K562 (cell line): ENCODE data around the gene LTK. TPM values are rescaled to one million over a fixed set of nuclear protein-coding genes. Genes with fewer than 3 reads are reported as not detected.

ENCODE experiments used
- ATAC-seq: fragments of 200-7000 bp; cut with Tn5 transposase; 3 replicates; pipeline ENCODE4 v1.9.1; 2020; ENCODE audit warnings: moderate library complexity
- BruUV-seq: library from RNA; stranded (reverse); fragments of 400-500 nt; replicated peaks from 2 replicates; lab custom pipeline; 2021; lab: Mats Ljungman, UMichigan
- CTCF ChIA-PET: fragments of 300-600 bp; formaldehyde crosslinking; extraction: SDS; loops from one replicate; lab custom pipeline; 2021; ENCODE audit warnings: low intra/inter-chr PET ratio; lab: Yijun Ruan, JAX
- POLR2A ChIA-PET: fragments of 300-600, 350-650 bp; sonication (Branson Sonifier 250); formaldehyde crosslinking; extraction: SDS; loops from one replicate; lab custom pipeline; 2021; ENCODE audit warnings: antibody characterized with exemption, inconsistent platforms; lab: Yijun Ruan, JAX
- DNase-seq, 4 experiments: peaks; one replicate each; pipeline versions ENCODE4 v3.0.0 to v3.0.0-alpha.2; 2011 to 2018; ENCODE audit warnings: low spot score in 3 of 4, mixed read lengths in 3 of 4; ENCODE audit errors: extremely low read depth in 1 of 4
- FAIRE-seq: peaks from 2 replicates; lab custom pipeline; 2011; peaks lifted over from hg19 to GRCh38; lab: Jason Lieb, UNC
- H2AFZ ChIP-seq: 2 replicates; pipeline ENCODE4 v1.6.0; 2011; ENCODE audit warnings: low read depth, low read length, control low read depth, inconsistent platforms
- H3K27ac ChIP-seq: fragments of 200-600 bp; 3 replicates; pipeline ENCODE4 v1.8.0; 2011; ENCODE audit warnings: low read depth, mild to moderate bottlenecking, control low read depth, inconsistent platforms, low read length, moderate library complexity, mixed read lengths; ENCODE audit errors: extremely low read depth
- H3K27me3 ChIP-seq, 2 experiments: fragments of 300-600 bp in 1 of 2; 2 replicates in 1 of 2; 3 replicates in 1 of 2; pipeline versions ENCODE4 v1.6.0 to v1.8.0; 2011; ENCODE audit warnings: inconsistent platforms in 2 of 2, low read length in 2 of 2, mild to moderate bottlenecking in 1 of 2, mixed read lengths in 1 of 2, moderate library complexity in 1 of 2; ENCODE audit not compliant: control insufficient read depth in 2 of 2, insufficient read depth in 2 of 2
- H3K36me3 ChIP-seq: fragments of 300-600 bp; 3 replicates; pipeline ENCODE4 v1.8.0; 2011; ENCODE audit warnings: mild to moderate bottlenecking, low read length, inconsistent platforms; ENCODE audit not compliant: control insufficient read depth, insufficient read depth
- H3K4me1 ChIP-seq, 2 experiments: fragments of 200-600 bp in 1 of 2; replicated peaks in 1 of 2; 2 replicates in 1 of 2; 3 replicates in 1 of 2; pipeline versions ENCODE4 v1.5.1 to v1.8.0; 2011; ENCODE audit warnings: inconsistent platforms in 2 of 2, low read length in 2 of 2, mild to moderate bottlenecking in 1 of 2, mixed read lengths in 1 of 2, moderate library complexity in 1 of 2; ENCODE audit not compliant: control insufficient read depth in 2 of 2, insufficient read depth in 2 of 2
- H3K4me2 ChIP-seq: 2 replicates; pipeline ENCODE4 v1.6.1; 2011; ENCODE audit warnings: low read length, control low read depth, inconsistent platforms, mixed read lengths; ENCODE audit not compliant: insufficient read depth
- H3K4me3 ChIP-seq: fragments of 200-600 bp; sonication (generic), shearing (Covaris generic); 2 replicates; pipeline ENCODE4 v1.5.1; 2016; ENCODE audit warnings: control low read depth, inconsistent platforms
- H3K79me2 ChIP-seq: fragments of 200-600 bp; 3 replicates; pipeline ENCODE4 v1.8.0; 2011; ENCODE audit warnings: low read length, inconsistent platforms; ENCODE audit not compliant: control insufficient read depth, insufficient read depth
- H3K9ac ChIP-seq, 2 experiments: 2 replicates each; pipeline versions ENCODE4 v1.6.0 to v1.6.1; 2011; ENCODE audit warnings: low read depth in 2 of 2, low read length in 2 of 2, control low read depth in 1 of 2, inconsistent platforms in 1 of 2, mild to moderate bottlenecking in 1 of 2, mixed read lengths in 1 of 2; ENCODE audit not compliant: insufficient read depth in 1 of 2
- H3K9me1 ChIP-seq: one replicate; pipeline ENCODE4 v1.6.0; 2011; ENCODE audit warnings: inconsistent platforms, mild to moderate bottlenecking, low read length, moderate library complexity; ENCODE audit not compliant: control insufficient read depth, insufficient read depth
- H3K9me3 ChIP-seq: replicated peaks from 2 replicates; pipeline ENCODE4 v1.5.1; 2011; ENCODE audit warnings: low read depth, low read length, inconsistent platforms; ENCODE audit not compliant: control insufficient read depth, insufficient read depth
- H4K20me1 ChIP-seq: replicated peaks from 2 replicates; pipeline ENCODE4 v1.6.1; 2011; ENCODE audit warnings: low read length, inconsistent platforms, mixed read lengths; ENCODE audit not compliant: control insufficient read depth, insufficient read depth
- DPF2 ChIP-seq: fragments of 450-650 bp; IDR thresholded peaks from 2 replicates; pipeline ENCODE4 v1.6.1; 2016
- ETS2 ChIP-seq: IDR thresholded peaks from 2 replicates; pipeline ENCODE4 v1.6.1; 2016; ENCODE audit warnings: borderline replicate concordance, missing genetic modification characterization, mild to moderate bottlenecking, moderate library complexity, missing compliant biosample characterization; ENCODE audit not compliant: poor library complexity, severe bottlenecking
- HNRNPH1 ChIP-seq: fragments of 200-400 bp; formaldehyde crosslinking; optimal IDR thresholded peaks from 2 replicates; pipeline ENCODE3; 2017; ENCODE audit warnings: low read depth, mild to moderate bottlenecking, low read length, moderate library complexity
- HNRNPL ChIP-seq: fragments of 200-400 bp; formaldehyde crosslinking; IDR thresholded peaks from 2 replicates; pipeline ENCODE4 v1.6.1; 2017; ENCODE audit warnings: low read depth, mild to moderate bottlenecking, low read length
- NBN ChIP-seq: fragments of 450-650 bp; IDR thresholded peaks from 2 replicates; pipeline ENCODE4 v1.6.1; 2016; ENCODE audit warnings: low read depth, mild to moderate bottlenecking
- RBBP5 ChIP-seq: fragments of 200-600 bp; sonication (generic); IDR thresholded peaks from 2 replicates; pipeline ENCODE4 v1.6.1; 2012; ENCODE audit warnings: borderline replicate concordance, mild to moderate bottlenecking, low read length, control low read depth, inconsistent platforms; ENCODE audit not compliant: insufficient read depth, poor library complexity, severe bottlenecking
- RBM39 ChIP-seq: fragments of 200-400 bp; formaldehyde crosslinking; optimal IDR thresholded peaks from 2 replicates; pipeline ENCODE3; 2018; ENCODE audit warnings: low read depth, low read length
- SIN3B ChIP-seq: fragments of 450-650 bp; IDR thresholded peaks from 2 replicates; pipeline ENCODE4 v1.6.1; 2017; ENCODE audit warnings: low read depth, mild to moderate bottlenecking, moderate library complexity
- SP1 ChIP-seq: sonication (generic); formaldehyde crosslinking; IDR thresholded peaks from 2 replicates; pipeline ENCODE4 v1.8.1; 2022; ENCODE audit warnings: mild to moderate bottlenecking, missing genetic modification reagents
- SUPT5H ChIP-seq: fragments of 450-650 bp; IDR thresholded peaks from 2 replicates; pipeline ENCODE4 v1.6.1; 2016
- TAF7 ChIP-seq: fragments of 450-650 bp; IDR thresholded peaks from 2 replicates; pipeline ENCODE4 v1.6.1; 2016; ENCODE audit warnings: missing genetic modification characterization, missing compliant biosample characterization
- XRCC3 ChIP-seq: fragments of 450-650 bp; IDR thresholded peaks from 2 replicates; pipeline ENCODE4 v1.6.1; 2017; ENCODE audit warnings: mild to moderate bottlenecking, moderate library complexity
- ZNF76 ChIP-seq: fragments of 250-450 bp; sonication (Bioruptor Pico); IDR thresholded peaks from 2 replicates; pipeline ENCODE4 v1.4.0; 2020; ENCODE audit warnings: mild to moderate bottlenecking, moderate library complexity, borderline replicate concordance
- WGBS: fragments of 100-300 bp; shearing (Covaris generic); methylation state at CpG from one replicate; pipeline ENCODE4 v1.1.6; 2016; ENCODE audit warnings: low coverage, mixed read lengths; ENCODE audit not compliant: insufficient coverage; ENCODE audit errors: missing lambda C conversion rate; 5-methylcytosine and 5-hydroxymethylcytosine counted together
- in situ Hi-C: fragments of 300-500 bp; cut with MboI; formaldehyde crosslinking; loops from 4 replicates; pipeline ENCODE4 v1.15.0; 2018; ENCODE audit warnings: inconsistent platforms, mixed read lengths
- intact Hi-C: fragments of 100-400 bp; cut with micrococcal nuclease; formaldehyde crosslinking; loops from 2 replicates; pipeline ENCODE4 v1.14.2; 2022
- polyA plus RNA-seq, 8 experiments: library from polyadenylated mRNA; depleted of rRNA in 4 of 8; stranded (reverse) in 5 of 8; unstranded in 3 of 8; fragments of >200 nt; fragmentation: Nextera tagmentation in 2 of 8; fragmentation: Illumina TruSeq in 1 of 8; extraction: Ambion mirVana in 2 of 8; extraction: Trizol in 1 of 8; gene quantifications; 2 replicates each; pipeline versions ENCODE4 v1.2.1 to v1.2.3, GENCODE V29; 2011 to 2014; ENCODE audit warnings: inconsistent platforms in 1 of 8, missing spikeins in 1 of 8
- total RNA-seq, 7 experiments: library from RNA; depleted of rRNA in 6 of 7; stranded (reverse); fragments of >200 nt in 6 of 7; fragmentation: Illumina TruSeq in 2 of 7; extraction: Trizol in 2 of 7; gene quantifications; 2 replicates each; pipeline versions ENCODE4 v1.2.1 to v1.2.3, GENCODE V29; 2011 to 2021; ENCODE audit warnings: low replicate concordance in 1 of 7
- TF ChIP-seq, protein P1 (sequence below): fragments of 250-450 bp; sonication (Bioruptor Pico); IDR thresholded peaks from 2 replicates; pipeline ENCODE4 v1.5.0; 2022; ENCODE audit warnings: mild to moderate bottlenecking

LTK gene
- total and polyA plus RNA-seq, 9 of the 15 experiments (the other 6 are each of a cell fraction or from before 2014, with no cell fraction given) = 0.25 to 4.4 (median 1.8) TPM

DNA sequence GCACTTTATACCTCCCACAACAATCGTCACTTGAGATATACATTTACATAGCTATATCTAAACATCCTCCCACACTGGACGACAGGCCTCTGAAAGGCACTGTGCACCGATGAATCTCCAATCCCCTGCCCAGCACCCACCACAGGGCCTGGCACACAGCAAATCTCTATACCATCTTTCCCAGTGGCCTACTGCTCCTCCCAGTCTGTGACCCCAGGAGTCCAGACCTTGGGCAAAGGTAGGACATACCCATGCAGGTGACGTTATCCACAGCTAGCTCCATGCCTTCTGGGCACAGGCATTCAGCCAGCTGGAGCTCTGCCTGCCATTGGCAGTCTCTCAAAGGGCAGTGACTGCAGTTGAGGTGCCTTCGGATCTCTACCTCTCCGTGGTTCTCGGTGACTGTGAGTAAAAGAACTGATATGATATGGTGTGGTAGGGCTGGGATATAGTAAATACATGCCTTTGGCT, 5.8 kb downstream of the LTK start:
- Histone ChIP-seq H3K9me1 (peaks cover 3% of the 10 kb centered on the region), H3K36me3 (peaks cover 14% of the 10 kb centered on the region; the same call in 1 of the 3 replicates), H3K79me2 (no peaks in the 10 kb centered on the region), H3K9ac (peak overlapping the region in 1 of 2 experiments; percentile 2; a peak in 1 of 4 replicates), H3K27me3 (no peaks in the 10 kb centered on the region), H4K20me1 (no peaks in the 10 kb centered on the region), H3K4me3 (no peak overlapping the region)
- FAIRE-seq = no peak
- in situ Hi-C loops = no loop called here
- no peak for ATAC-seq
- POLR2A ChIA-PET = interaction anchor here (0.5 to 1.8 kb wide), 6 partner anchors 10 to 154 kb away, joined by 3 to 8 read pairs (median 3); no protein-coding TSS in a partner anchor
- DNase-seq = no peak
- BruUV-seq = no TSS peak
- intact Hi-C loops = no loop called here
- CTCF ChIA-PET = no interaction called here
- TF ChIP-seq, protein P1, sequence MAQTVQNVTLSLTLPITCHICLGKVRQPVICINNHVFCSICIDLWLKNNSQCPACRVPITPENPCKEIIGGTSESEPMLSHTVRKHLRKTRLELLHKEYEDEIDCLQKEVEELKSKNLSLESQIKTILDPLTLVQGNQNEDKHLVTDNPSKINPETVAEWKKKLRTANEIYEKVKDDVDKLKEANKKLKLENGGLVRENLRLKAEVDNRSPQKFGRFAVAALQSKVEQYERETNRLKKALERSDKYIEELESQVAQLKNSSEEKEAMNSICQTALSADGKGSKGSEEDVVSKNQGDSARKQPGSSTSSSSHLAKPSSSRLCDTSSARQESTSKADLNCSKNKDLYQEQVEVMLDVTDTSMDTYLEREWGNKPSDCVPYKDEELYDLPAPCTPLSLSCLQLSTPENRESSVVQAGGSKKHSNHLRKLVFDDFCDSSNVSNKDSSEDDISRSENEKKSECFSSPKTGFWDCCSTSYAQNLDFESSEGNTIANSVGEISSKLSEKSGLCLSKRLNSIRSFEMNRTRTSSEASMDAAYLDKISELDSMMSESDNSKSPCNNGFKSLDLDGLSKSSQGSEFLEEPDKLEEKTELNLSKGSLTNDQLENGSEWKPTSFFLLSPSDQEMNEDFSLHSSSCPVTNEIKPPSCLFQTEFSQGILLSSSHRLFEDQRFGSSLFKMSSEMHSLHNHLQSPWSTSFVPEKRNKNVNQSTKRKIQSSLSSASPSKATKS (CRISPR knock-in tag) = no peak
- TF ChIP-seq SUPT5H (no peak), SP1 (CRISPR knock-in tag) (no peak), ETS2 (tag) (no peak), SIN3B (no peak), NBN (no peak), ZNF76 (CRISPR knock-in tag) (no peak), DPF2 (no peak), XRCC3 (no peak), HNRNPH1 (no peak), TAF7 (no peak), HNRNPL (no peak), RBBP5 (no peak), RBM39 (no peak)
- TF ChIP-seq, all 486 proteins: peak for 0
- Histone ChIP-seq H3K9me3 (no peaks in the 10 kb centered on the region), H3K27ac (no peak overlapping the region), H3K4me2 (no peak overlapping the region), H2AFZ (no peak overlapping the region), H3K4me1 (peaks cover 0 to 17% of the 10 kb centered on the region in 2 experiments; a peak in 4 of 5 replicates)
- 62% methylated on average over 7 of the region's 7 CpGs for WGBS
